GM18498 (cell line): ENCODE results near the gene ADA.

ENCODE experiments used
- ATAC-seq: cut with Tn5 transposase; IDR thresholded peaks from one replicate; pipeline ENCODE4 v1.9.1; 2021; ENCODE audit warnings: mild to moderate bottlenecking, moderate library complexity; ENCODE audit not compliant: unreplicated experiment

The ADA gene

DNA sequence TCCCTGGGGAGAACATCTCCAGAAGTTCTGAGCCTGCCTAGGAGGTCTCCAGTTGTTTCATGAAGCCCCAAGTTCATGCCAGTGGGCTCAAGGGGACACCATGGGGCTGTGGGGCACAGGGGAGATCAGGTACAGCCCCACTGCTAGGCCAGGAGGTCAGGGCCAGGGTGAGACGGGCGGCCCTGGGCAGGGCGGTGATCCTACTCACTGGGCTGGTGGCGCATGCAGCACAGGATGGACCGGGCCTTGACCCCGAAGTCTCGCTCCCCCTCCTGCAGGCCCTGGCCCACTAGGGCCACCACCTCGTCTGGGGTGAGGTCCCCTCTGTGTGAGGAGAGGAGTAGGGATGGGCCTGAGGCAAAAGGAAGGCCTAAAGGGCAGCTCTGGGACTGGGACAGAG is 26.1 kb downstream of the ADA start:
- ATAC-seq = no peak

DNA sequence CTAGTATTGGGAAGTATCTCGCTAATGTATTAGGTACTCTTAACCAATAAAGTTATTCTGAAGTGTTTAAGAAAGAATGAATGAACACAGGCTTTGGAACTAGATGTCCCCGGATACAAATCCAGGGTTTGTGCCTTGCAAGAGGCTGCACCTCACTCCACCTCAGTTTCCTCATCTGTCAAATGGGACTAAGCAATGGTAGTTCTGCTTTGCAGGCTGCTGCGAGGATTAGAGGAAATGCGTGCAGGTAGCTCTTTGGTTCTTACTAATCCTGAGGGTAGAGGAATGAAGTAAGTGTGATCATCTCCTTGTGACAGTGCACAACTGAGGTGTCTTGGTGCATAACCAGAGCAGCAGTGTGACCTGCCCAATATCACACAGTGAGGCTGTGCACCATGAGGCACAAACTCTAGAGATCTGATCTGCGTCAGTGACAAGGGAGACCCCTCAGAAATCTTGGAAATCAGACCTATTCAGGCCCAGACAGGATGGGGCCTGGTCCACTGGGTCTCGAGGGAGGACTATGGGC is 26.7 kb downstream of the ADA start:
- ATAC-seq = no peak

DNA sequence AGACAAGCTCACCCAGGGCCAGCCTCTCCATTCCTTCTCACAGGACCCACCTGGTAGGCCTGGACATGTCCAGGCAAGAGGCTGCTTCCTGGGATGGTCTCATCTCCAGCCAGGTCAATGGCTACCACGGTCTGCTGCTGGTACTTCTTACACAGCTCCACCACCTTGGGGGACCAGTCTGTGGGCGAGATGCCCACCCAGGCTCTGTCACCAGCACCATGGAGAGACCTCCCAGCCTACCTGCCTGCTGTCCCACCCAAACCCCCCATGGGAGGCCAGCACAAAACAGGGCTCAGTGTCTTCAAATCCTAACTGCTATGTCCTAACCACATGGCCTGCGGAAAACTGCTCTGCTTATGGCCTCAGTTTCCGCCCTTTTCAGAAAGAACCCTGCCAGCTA is 27.3 kb downstream of the ADA start:
- no peak for ATAC-seq

DNA sequence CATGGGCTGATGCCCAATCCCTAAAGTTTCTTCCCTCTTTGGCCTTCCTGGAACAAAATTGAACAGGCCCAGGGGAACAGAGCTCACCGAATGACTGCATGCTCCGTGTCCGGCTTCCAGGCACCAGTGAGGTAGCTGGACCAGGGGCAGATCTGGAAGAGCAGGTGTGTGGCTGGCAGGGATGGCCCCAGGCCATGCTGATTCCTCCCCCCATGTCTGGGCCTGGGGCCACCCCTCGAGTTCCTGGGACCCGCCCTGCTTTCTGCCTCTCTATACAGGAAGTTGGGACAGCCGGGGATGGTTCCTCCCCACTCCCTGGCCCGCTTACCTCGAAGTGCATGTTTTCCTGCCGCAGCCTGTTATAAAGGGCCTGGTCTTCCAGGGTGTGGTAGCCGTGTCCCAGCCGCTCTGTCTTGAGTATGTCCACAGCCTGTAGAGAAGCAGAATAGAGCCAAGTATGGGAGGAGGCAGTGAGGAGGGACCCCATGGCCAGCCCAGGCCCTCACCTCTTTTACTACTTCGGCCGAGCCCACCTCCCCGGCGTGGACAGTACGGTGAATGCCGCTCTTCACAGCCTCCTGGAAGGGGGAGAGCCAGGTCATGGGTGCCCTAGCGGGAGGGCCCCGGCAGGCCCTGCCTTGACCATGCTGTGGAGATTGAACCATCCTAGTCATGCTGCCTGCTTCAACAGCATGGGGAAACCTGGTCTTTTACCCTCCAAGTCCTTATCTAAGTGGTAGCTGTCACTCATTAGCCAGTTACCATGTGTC is 28.8 kb downstream of the ADA start:
- no peak for ATAC-seq

GRCh38 chr20:44621939-44622338 is 29.6 kb downstream of the ADA start:
- ATAC-seq = no peak

DNA sequence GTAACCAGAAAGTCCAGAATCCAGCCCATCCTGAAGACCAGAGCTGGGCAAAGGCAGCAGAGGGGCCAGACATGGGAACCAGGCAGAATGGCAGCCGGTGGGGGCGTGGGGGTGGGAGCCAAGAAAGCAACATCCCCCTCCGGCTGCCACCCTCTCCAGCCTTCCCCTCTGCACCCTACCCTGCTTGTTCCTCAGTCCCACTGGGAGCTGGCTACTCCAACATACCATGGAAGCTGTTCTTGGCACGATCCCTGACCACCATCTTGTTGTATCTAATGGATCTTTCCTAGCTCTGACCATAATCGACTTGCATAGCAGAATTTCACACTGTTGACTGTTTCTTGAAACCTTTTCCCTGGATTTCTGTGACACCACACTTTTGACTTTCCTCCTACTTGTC is 30.2 kb downstream of the ADA start:
- ATAC-seq = no peak

DNA sequence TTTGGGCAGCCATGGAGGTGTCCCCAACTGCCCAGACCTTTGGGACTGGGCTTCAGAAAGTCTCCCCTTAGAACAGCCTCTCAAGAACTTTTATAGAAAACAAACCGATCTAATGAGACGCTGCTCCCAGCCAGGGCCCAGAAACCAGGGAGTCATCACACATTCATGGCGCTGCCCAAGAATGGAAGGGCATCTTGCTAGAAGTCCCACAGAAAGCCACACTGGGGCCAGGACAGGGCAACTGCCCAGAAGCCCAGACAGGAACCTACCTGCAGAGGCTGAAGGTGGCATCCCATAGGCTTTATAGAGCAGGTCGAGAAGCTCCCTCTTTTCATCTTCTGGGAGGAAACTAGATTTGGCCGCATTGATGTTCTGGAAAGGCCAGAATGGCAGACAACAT is 31.5 kb downstream of the ADA start:
- ATAC-seq = no peak

DNA sequence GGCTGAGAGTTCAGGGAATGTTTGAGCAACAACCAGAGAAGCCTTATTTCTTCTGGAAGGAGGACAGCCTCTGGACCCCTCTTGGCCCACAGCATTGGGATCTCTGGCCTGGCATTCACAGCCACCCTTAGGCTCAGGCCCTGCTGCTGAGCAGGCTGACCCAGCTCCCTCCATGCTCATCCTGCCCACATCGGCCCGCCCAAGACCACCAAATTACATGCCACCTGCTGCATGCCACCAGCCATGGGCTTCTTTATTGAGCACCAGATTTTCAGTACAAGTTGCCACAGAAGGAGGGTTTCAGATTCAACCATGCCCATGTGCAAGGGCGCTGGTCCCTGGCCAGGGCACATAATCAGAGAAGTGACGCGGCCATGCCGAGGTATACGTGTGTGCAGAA is 32.2 kb downstream of the ADA start:
- no peak for ATAC-seq

GRCh38 chr20:44618318-44618731 is 33.2 kb downstream of the ADA start:
- no peak for ATAC-seq

- no peak for ATAC-seq
These were observed 34.9 kb downstream of the ADA start for GRCh38 chr20:44616604-44616964.

GRCh38 chr20:44615876-44616603 is 35.5 kb downstream of the ADA start:
- no peak for ATAC-seq

DNA sequence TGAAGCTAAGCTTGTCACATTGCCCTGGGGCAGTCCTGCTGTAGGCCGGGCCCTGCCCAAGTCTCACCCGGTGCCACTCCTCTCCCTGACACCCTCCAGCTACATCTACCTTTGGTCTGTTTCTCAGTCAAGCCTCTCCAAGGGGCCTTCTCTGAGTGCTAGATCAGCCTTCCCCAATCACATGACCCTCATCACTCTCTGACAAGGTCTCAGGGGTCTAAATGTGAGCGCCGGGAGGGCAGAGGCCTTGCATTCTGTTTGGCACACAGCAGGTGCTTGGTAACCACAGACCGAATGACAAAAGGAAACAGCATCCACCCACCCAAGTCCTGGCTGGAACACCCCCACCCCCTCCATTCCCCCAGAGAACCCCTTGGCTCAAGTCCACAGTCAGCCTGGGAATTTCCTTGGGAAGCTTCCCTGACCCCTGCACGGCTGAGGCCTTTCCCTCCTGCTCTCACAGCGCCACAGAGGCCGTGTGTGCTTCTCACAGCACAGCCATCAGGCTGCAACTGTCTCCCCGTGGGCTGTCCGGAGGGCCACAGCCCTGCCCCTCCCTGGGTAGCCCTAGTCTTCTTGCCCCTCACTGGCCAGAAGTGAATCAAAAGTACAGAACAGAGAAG is 36.2 kb downstream of the ADA start:
- no peak for ATAC-seq

GRCh38 chr20:44614525-44614924 is 37.0 kb downstream of the ADA start:
- ATAC-seq = no peak

DNA sequence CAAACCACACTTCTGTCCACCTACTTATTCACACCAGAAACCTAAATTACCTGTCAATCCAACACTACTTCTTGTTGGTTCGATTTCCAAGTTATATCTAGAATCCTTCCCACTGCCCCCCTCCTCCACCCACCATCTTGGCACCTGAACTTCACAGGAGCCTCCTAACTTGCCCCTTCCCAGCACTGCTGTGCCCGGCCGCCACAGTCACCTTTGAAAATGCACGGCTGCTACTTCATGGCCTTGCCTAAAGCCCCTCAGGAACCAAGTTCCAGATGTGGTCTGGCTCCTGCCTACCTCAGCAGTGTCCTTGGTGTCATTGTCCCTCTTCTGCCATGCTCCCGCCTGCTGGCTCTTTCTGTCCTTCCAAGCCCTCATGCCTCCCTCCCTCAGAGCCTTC is 37.9 kb downstream of the ADA start:
- ATAC-seq = no peak

GRCh38 chr20:44610313-44610962 is 41.1 kb downstream of the ADA start:
- no peak for ATAC-seq

DNA sequence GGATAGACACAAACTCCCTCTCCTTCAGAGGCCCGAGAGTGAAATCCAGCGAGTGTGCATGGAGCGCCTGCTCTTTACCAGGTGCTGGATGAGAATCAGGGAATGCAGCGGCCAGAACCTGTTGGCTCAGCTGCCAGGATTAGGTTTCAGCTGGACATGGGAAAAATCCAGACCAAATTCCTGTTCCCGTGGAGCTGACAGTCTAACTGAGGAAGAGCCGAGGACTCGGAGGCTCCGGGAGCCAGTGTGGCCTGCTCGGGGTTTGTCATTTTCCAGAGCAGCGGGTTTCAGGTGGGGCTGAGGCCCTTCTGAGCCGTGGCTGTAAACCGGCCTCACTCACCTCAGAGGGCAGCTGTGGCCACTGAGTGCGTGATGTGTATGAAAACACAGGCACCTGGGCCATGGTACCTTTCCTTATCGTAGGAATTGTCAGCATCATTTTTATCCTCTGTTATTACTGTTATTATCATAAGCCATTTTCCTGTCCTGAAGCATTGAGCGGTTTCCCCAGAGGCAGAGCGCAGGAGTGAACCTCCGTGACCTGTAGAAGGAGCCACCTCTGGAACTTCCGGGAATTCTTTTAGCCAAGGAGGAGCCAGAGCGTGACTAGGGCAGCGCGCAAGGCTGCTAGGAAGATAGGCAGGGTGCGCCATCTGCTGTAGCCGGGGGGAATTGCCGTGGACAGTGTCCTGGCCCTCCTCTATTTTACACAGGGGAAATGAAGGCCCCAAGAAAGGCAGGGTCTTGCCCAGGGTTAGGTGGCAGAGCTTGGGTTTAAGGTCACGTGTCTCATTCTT is 41.8 kb downstream of the ADA start:
- ATAC-seq = peak; percentile 85

- no peak for ATAC-seq
These were observed 42.4 kb downstream of the ADA start for GRCh38 chr20:44609006-44609515.

DNA sequence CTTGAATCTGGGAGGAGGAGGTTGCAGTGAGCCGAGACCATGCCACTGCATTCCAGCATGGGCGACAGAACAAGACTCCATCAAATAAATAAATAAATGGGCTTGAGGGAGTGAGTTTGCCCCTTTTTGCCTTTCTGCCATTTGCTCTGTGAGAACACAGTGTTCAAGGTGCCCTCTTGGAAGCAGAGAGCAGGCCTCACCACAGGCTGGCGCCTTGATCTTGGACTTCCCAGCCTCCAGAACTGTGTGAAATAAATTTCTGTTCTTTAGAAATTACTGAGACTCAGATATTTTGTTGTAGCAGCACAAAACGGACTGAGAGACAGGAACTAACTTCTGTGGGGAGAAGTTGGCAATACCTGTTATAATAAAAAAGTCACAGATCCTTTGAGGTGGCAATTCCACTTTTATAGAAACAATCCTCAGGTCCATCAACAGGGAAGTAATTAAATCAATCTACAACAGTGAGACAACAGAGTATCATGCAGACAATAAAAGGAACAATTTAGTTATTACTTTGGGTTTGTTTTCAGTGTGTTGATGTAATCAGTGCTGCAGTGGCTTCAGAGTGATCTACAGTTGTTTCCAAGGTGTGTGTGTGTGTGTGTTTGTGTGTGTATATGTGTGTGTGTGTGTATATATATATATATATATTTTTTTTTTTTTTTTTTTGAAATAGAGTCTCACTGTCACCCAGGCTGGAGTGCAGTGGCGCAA is 44.6 kb downstream of the ADA start:
- ATAC-seq = no peak

GRCh38 chr20:44603327-44603726 is 48.2 kb downstream of the ADA start:
- no peak for ATAC-seq

GRCh38 chr20:44601801-44602204 is 49.7 kb downstream of the ADA start:
- ATAC-seq = no peak
